Nephron (organoid): ENCODE data around the gene PACS1.

ENCODE experiments used
- H3K27ac Mint-ChIP-seq, 3 experiments: 2 replicates each; pipeline ENCODE4 v1.8.0; 2020; ENCODE audit warnings: mixed read lengths in 3 of 3, mild to moderate bottlenecking in 2 of 3, moderate library complexity in 1 of 3
- H3K27me3 Mint-ChIP-seq: 2 replicates; pipeline ENCODE4 v1.8.0; 2021; ENCODE audit warnings: low read depth, mild to moderate bottlenecking, moderate library complexity, mixed read lengths
- H3K36me3 Mint-ChIP-seq: 2 replicates; pipeline ENCODE4 v1.8.0; 2020; ENCODE audit warnings: low read depth, mixed read lengths
- H3K4me1 Mint-ChIP-seq: 2 replicates; pipeline ENCODE4 v1.8.0; 2020; ENCODE audit warnings: mixed read lengths
- H3K4me3 Mint-ChIP-seq, 3 experiments: 2 replicates each; pipeline ENCODE4 v1.8.0; 2020; ENCODE audit warnings: mild to moderate bottlenecking in 3 of 3, mixed read lengths in 3 of 3, moderate library complexity in 2 of 3
- H3K9me3 Mint-ChIP-seq: 2 replicates; pipeline ENCODE4 v1.8.0; 2020; ENCODE audit warnings: mixed read lengths
- TF ChIP-seq, protein P1 (sequence below), 3 experiments: fragments of 200-600 bp; sonication (generic); IDR thresholded peaks; one replicate each; pipeline ENCODE4 v1.5.0; 2021; ENCODE audit warnings: antibody characterized with exemption in 3 of 3; ENCODE audit not compliant: unreplicated experiment in 3 of 3

Gene PACS1

DNA sequence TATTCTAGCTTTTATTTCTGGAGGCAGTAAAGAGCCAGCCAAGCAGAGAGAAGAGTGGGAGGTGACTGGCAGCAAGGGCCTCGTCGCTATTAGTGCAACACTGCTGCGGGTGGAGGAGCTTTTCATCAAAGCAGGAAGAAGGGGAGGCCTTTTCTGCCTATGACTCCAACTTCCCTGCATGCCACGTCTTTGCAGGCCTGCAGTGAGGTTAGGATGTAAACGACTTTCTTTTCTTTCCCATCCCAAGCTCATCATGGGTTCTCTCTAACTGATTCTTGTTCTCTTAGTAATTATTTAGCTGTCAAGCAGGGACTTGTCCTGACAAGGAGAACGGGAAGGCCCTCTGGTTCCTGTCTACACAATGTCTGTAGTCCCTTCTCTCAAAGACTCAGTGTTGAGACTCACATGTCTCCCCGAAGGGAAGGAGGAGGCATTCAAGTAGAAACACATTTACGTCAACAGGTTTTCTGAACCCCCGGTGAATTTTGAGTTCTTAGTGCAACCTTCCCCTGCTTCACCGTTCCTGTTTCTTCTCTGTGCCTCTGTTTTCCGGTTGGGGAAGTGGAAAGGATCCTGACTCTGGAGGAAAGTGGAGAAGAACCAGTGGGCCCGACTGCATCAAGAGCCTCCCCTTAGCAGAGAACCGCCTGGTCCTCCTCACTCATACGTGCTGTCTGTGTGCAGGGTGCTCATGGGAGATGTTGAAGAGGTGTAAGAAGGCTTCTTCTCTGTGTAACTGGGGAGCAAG lies 56.9 kb downstream of the PACS1 start:
- H3K27me3 Mint-ChIP-seq, result no peaks in the 10 kb centered on the region
- peaks cover 22% of the 10 kb centered on the region for H3K4me1 Mint-ChIP-seq
- peak overlapping the region in 1 of 3 experiments; percentile 17 for H3K4me3 Mint-ChIP-seq
- TF ChIP-seq, protein P1, sequence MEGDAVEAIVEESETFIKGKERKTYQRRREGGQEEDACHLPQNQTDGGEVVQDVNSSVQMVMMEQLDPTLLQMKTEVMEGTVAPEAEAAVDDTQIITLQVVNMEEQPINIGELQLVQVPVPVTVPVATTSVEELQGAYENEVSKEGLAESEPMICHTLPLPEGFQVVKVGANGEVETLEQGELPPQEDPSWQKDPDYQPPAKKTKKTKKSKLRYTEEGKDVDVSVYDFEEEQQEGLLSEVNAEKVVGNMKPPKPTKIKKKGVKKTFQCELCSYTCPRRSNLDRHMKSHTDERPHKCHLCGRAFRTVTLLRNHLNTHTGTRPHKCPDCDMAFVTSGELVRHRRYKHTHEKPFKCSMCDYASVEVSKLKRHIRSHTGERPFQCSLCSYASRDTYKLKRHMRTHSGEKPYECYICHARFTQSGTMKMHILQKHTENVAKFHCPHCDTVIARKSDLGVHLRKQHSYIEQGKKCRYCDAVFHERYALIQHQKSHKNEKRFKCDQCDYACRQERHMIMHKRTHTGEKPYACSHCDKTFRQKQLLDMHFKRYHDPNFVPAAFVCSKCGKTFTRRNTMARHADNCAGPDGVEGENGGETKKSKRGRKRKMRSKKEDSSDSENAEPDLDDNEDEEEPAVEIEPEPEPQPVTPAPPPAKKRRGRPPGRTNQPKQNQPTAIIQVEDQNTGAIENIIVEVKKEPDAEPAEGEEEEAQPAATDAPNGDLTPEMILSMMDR (IDR thresholded peaks at IDR 0.05; ENCODE audit: unreplicated experiment in 3 of 3), result no peak
- no peaks in the 10 kb centered on the region for H3K9me3 Mint-ChIP-seq
- H3K27ac Mint-ChIP-seq, result peak overlapping the region; percentile 92
- H3K36me3 Mint-ChIP-seq, result no peaks in the 10 kb centered on the region

DNA sequence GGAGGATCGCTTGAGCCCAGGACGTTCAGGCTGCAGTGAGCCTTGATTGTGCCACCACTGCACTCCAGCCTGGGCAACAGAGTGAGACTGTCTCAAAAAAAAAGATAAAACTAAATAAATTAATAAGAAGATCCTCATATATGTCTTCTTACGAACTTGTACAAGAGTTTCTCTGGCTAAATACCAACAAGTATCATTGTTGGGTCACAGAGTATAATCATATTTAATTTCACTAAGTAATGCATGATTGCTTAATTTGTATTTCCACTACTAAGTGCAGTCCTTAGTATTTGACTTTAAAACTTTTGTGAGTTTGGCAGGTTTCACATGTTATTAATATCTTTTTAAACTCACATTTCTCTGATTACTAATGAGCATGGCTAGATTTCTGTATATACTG lies 60.9 kb downstream of the PACS1 start:
- Mint-ChIP-seq H3K27me3 (no peaks in the 10 kb centered on the region), H3K27ac (no peak overlapping the region)

DNA sequence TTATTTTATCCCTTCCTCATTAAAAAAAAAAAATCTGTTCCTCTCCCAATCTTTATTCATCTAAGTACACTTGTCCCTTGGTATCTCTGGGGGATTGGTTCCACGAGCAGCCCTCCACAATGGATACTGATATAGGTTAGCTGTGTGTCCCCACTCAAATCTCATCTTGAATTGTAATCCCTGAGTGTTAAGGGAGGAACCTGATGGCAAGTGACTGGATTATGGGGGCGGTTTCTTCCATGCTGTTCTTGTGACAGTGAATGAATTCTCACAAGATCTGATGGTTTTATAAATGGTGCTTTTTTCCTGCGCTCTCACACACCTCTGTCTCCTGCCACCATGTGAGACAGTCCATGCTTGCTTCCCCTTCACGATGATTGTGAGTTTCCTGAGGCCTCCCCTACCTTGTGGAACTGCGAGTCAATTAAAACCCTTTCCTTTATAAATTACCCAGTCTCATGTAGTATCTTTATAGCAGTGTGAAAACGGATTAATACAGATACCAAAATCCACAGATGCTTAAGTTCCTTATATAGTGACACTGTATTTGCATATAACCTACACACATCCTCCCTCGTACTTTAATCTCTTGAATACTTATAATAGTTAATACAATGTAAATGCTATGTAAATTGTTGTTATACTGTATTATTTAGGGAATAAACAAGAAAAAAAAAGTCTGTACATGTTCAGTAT lies 62.0 kb downstream of the PACS1 start:
- TF ChIP-seq, protein P1 (IDR thresholded peaks at IDR 0.05; ENCODE audit: unreplicated experiment in 3 of 3), result no peak
- Mint-ChIP-seq H3K9me3 (no peaks in the 10 kb centered on the region), H3K4me3 (no peak overlapping the region), H3K4me1 (peaks cover 10% of the 10 kb centered on the region), H3K27ac (no peak overlapping the region), H3K36me3 (no peaks in the 10 kb centered on the region), H3K27me3 (no peaks in the 10 kb centered on the region)

More for the DNA sequence above, 60.9 kb downstream of the PACS1 start:
- peaks cover 21% of the 10 kb centered on the region for H3K4me1 Mint-ChIP-seq
- no peaks in the 10 kb centered on the region for H3K9me3 Mint-ChIP-seq
- H3K4me3 Mint-ChIP-seq, result no peak overlapping the region
- TF ChIP-seq, protein P1 (IDR thresholded peaks at IDR 0.05; ENCODE audit: unreplicated experiment in 3 of 3), result no peak
- H3K36me3 Mint-ChIP-seq, result no peaks in the 10 kb centered on the region

DNA sequence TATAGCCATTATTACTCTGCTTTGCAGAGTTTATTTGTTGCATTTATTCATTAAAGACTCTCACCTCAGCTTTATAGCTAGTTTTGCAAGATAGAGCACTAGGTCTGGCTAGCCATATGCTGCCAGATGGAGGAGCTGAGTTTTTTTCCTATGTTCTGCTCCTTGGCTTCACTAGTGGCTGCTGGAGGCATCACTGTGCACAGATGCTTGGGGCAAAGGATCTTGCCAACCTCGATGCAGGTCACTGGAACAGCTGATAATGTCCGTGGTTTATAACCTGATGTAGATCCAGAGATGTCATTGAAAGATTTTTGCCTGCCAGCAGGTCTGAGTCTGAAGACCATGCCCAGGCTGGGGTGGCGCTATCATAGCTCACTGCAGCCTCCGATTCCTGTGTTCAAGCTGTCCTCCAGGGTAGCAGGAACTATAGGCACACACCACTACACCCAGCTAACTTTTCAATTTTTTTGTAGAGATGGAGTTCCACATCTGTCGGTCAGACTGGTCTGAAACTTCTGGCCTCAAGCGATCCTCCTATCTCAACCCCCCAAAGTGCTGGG lies 63.2 kb downstream of the PACS1 start:
- TF ChIP-seq, protein P1 (IDR thresholded peaks at IDR 0.05; ENCODE audit: unreplicated experiment in 3 of 3), result no peak
- Mint-ChIP-seq H3K27ac (no peak overlapping the region), H3K36me3 (no peaks in the 10 kb centered on the region), H3K27me3 (no peaks in the 10 kb centered on the region), H3K4me3 (no peak overlapping the region), H3K4me1 (no peaks in the 10 kb centered on the region), H3K9me3 (no peaks in the 10 kb centered on the region)

DNA sequence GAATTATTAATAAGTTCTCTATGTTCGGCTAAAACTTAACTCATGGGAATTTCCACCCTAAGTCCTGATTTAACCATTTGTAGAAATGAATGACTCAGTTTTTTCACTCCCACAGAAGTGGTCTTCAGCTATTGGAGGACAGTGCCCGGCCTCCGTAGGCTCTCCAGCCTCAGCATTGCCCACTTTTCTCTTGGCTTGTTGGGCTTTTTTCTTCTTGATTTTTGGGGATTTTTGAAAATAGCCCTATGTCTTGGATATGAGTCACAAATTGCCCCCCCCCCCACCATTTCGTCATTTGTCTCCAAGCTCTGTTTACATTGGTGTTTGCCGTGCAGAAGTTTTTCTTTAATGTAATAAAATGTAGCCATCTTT lies 66.7 kb downstream of the PACS1 start:
- Mint-ChIP-seq H3K9me3 (no peaks in the 10 kb centered on the region), H3K4me3 (no peak overlapping the region), H3K36me3 (no peaks in the 10 kb centered on the region), H3K27ac (no peak overlapping the region), H3K27me3 (no peaks in the 10 kb centered on the region), H3K4me1 (no peaks in the 10 kb centered on the region)
- TF ChIP-seq, protein P1 (IDR thresholded peaks at IDR 0.05; ENCODE audit: unreplicated experiment in 3 of 3), result no peak
